ENCODE measurements around the gene CENPC.
A peak's percentile ranks its signal among the peaks of the same experiment; 100 is the strongest.
"Not testable (repeated sequence)": the region's sequence is repeated elsewhere in the genome, so short reads cannot be mapped to it uniquely, and the experiment has no call there.

CENPC gene

GRCh38 chr4:67550857-67551256, 5.6 kb upstream of the CENPC start:
- DNase-seq: no peak

DNA sequence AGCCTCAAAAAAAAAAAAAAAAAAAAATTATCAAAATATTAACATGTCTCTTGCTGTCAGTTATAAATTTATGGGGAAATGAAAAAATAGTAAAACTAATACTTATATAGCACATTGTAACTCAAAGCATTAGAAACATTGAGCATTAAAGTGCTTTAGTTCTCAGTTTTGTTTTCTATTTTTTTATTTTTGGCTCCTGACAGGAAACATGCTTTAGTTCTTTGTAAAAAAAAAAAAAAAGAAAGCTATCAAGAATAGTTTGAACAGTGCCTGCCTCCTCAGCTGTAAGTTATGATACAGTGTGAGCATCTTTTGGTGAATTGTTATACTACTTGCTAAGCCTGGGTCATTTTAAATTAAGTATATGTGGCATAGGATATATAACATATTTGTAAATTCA, 5.1 kb upstream of the CENPC start:
- no peak for DNase-seq

- peak; percentile 59 for DNase-seq
Observed at GRCh38 chr4:67549123-67549522, 3.8 kb upstream of the CENPC start.

DNA sequence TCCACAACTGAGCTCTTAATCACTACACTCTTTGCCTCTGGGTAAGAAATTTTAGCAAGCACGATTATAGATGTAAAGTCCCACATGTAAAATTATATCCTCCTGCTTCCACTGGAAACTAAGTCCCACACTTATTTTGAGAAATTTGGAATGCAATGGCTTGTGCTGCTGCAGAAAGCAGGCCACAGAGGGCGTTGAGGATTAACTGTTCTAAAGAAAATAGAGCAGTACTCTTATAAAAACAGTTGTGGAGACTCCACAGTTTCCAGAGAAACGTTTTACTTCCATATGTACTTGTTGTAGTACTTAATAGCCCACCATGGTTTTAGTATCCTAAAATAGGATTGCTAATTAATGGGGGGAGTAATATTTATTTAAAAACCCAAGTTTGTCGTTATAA, 1.7 kb upstream of the CENPC start:
- DNase-seq: no peak

GRCh38 chr4:67546004-67546356, 677 bp upstream of the CENPC start:
- peak; percentile 40 for DNase-seq

- DNase-seq: no peak
Observed at GRCh38 chr4:67542076-67542475, 3.2 kb downstream of the CENPC start.

GRCh38 chr4:67539830-67540229, 5.5 kb downstream of the CENPC start:
- no peak for DNase-seq

DNA sequence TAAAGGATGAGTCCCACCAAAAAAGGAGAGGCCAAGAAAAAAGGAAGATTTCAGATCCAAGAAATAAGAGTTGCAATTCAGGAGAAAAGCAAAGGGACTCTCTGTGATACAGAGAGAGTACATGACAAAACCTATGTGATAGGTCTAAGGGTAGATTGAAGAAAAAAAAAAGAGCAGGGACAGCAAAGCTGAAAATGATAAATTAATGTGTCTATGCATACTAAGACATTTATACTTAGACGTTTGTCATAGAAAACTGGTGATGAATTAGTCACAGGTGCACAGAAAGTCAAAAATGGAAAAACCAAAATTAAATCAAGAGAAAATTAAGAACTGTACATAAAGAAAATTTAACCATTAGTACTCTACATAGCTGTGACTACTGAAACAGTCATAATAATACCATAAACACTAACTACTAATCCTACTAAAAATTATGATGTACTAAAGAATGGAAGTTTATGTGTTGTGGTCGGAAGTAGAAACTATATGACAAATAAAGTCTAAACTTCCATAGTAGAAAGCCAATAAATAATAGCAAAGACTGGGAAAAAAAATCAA, 9.9 kb downstream of the CENPC start:
- no peak for DNase-seq

- DNase-seq: no peak
Observed at GRCh38 chr4:67533112-67533511, 12.2 kb downstream of the CENPC start.

GRCh38 chr4:67532397-67532796, 12.9 kb downstream of the CENPC start:
- not testable (repeated sequence) for DNase-seq

GRCh38 chr4:67531379-67531962, 13.8 kb downstream of the CENPC start:
- no peak for DNase-seq

DNA sequence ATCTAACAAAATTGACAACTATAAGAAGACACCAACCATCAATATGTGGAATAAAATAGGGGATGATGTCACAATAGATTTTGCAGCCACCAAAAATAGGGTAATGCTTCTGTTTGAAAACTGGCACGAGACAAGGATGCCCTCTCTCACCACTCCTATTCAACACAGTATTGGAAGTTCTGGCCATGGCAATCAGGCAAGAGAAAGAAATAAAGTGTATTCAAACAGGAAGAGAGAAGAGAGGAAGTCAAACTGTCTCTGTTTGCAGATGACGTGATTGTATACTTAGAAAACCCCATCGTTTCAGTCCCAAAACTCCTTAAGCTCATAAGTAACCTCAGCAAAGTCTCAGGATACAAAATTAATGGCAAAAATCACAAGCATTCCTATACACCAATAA, 21.2 kb downstream of the CENPC start:
- not testable (repeated sequence) for DNase-seq

DNA sequence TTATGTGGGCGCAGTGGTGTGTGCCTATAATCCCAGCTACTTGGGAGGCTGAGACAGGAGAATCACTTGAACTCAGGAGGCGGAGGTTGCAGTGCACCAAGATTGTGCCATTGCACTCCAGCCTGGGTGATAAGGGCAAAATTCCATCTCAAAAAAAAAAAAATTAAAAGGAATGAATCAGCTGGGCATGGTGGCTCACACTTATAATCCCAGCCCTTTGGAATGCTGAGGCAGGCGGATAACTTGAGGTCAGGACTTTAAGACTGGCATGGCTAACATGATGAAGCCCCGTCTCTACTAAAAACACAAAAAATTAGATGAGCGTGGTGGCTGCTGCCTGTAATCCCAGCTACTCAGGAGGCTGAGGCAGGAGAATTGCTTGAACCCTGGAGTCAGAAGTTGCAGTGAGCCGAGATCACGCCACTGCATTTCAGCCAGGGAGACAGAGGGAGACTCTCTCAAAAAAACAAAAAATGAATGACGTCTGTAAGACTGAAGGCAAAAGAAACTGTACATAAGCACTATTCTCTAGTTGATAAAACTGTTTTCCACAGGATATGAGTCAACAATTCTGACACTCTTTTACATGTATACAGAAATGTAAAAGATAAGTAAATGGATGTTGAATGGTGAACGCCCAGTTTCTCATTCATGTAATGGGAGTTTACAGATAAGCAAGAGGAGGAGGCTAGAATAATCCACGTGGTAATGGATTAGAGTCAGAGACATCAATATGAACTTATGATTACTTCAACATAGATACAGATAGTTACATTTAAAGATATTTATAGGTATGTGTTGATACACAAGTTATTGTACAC, 22.2 kb downstream of the CENPC start:
- DNase-seq: no peak

DNA sequence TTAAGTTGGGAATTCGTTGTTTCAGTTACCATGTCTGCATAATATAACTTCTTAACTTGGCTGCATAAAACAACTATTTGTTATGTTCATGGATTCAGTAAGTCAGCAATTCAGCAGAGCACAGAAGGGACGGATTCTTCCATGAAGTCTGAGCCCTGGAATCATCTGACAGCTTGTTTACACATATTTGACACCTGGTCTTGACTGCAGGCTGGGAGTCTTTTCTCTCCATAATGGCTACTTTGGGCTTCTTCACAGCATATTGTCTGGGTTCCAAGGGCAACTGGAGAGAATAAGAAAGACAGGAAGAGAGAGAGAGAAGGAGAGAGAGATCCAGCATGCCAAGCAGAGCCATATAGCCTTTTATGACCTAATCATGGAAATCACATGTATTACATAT, 23.1 kb downstream of the CENPC start:
- no peak for DNase-seq

DNA sequence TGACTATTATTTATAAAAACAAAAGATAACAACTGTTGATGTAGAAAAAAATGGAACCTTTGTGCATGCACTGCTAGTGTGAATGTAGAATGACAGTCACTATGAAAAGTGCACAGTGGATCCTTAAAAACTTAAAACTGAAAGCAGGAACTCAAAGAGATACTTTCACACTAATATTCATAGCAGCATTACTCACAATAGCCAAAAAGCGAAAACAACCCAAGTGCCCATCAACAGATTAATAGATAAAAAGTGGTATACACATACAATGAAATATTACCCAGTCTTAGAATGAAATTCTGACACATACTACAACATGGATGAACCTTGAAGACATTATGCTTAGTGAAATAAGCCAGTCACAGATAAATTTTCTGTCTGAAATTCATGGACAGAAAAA, 23.8 kb downstream of the CENPC start:
- DNase-seq: no peak

DNA sequence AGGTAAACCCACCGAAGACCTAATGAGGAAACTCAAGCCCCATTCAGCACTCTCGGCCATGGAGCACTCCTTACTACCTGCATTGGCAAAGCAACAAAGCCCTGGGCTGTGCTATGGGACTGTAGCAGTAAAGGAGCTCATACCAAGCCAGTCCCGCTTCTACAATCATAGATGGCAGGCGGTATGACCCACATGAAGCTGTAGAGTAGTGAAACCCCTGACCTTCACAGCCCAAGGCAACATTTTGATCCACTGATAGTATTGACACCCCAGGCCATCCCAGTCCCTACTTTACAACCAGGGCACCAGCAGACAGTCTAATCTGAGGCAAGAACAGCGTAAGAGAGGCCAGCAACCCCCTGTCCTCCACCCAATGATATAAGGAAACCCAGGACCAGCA, 25.2 kb downstream of the CENPC start:
- DNase-seq: no peak

DNA sequence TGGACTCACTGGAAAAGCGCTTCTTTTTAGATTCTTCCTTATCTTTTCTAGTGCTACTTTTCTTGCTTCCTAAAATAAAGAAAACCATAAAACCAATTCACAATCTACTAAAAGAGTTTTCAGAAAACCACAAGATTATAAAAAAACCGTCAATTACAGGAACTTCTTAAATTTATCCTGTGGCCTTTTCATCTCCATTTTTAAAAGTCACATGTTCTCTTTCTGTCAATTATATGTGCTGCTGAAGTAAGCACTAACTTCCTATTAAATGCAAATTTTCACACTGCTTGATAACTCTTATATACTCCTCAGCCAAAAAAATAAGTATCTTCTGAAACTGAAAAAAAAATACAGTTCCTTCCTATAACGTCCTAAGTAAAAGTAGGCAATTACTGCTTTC, 32.8 kb downstream of the CENPC start:
- no peak for DNase-seq

- no peak for DNase-seq
Observed at GRCh38 chr4:67500373-67500772, 44.9 kb downstream of the CENPC start.

GRCh38 chr4:67499799-67500198, 45.5 kb downstream of the CENPC start:
- no peak for DNase-seq

- DNase-seq: no peak
Observed at GRCh38 chr4:67483868-67484602, 61.3 kb downstream of the CENPC start.

DNA sequence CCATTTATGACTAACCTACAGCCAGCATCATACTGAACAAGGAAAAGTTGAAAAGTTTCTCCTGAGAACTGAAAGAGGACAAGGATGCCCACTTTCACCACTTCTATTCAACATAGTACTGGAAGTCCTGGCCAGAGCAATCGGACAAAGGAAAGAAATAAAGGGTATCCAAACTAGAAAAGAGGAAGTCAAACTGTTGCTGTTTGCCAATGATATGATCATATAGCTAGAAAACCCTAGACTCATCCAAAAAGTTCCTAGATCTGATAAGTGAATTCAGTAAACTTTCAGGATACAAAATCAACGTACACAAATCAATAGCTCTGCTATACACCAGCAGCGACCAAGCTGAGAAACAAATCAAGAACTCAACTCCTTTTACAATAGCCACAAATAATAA, 64.5 kb downstream of the CENPC start:
- no peak for DNase-seq

- DNase-seq: no peak
Observed at GRCh38 chr4:67475155-67475554, 70.1 kb downstream of the CENPC start.

DNA sequence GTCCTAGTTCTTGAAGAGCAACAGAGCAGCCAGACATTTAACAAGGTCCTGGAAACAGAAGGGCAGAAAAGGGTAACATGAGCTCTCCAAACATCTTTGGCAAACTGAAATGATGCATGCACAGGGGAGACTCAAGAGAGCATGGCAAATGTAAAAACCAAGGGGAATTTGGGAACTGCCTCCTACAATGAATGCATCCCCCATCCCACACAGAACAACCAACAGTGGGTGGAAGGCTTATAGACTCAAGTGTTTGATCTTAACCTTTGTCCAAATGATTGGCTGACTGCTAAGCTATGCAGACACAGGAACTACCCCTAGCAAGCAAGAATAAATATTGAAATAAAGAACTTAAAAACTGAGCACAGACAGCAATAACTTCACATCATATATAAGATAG, 74.4 kb downstream of the CENPC start:
- no peak for DNase-seq

- DNase-seq: no peak
Observed at GRCh38 chr4:67468830-67469229, 76.5 kb downstream of the CENPC start.

Data from NCI-H1092 treated with DMSO at 0.1 percent for 48 hours (cell line).